ENCODE results near the gene KCNK4. TPM values are rescaled to one million over a fixed set of nuclear protein-coding genes. Genes with fewer than 3 reads are reported as not detected.
"Not testable (repeated sequence)": the region's sequence is repeated elsewhere in the genome, so short reads cannot be mapped to it uniquely, and the experiment has no call there.

KCNK4 gene
- polyA plus RNA-seq, 2 of the 4 experiments (the other 2 are of a cell fraction), result 0.12 TPM; not detected in 1

DNA sequence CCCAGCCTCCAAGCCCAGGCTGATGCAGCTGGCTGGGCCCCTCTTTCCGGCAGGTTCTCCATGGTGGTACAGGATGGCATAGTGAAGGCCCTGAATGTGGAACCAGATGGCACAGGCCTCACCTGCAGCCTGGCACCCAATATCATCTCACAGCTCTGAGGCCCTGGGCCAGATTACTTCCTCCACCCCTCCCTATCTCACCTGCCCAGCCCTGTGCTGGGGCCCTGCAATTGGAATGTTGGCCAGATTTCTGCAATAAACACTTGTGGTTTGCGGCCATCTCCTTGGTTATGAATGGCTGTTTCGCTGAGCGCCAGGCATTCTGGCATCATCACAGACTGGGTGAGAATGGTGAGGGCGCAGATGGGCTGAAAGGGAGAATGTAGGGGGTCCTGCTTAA, 30.4 kb downstream of the KCNK4 start (continued):
- TF ChIP-seq JUN (IDR thresholded peaks at IDR 0.05) (no peak), BHLHE40 (IDR thresholded peaks at IDR 0.05; ENCODE audit: low read depth, low read length) (no peak), EHMT2 (IDR thresholded peaks at IDR 0.05; ENCODE audit: low read depth) (no peak), ZFP36 (IDR thresholded peaks at IDR 0.05; ENCODE audit: borderline replicate concordance, partially characterized antibody) (no peak)

DNA sequence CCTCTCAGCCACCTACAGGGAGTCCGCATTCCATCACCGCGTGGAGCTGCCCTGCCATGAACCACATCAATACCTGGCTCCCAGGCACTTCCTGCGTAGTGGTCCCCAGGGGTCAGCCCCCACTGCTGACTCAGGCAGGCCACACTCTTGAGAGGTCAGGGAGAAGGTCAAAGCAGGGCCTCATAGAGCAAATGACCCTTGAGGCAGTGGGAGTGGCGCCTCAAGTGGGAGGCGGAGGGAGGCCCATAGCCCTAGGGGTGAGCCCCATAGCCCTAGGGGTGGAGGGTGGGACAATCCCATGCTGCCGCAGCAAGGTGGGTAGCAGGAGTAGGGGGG, 31.8 kb downstream of the KCNK4 start:
- no peak overlapping the region for H3K4me2 ChIP-seq
- H3K4me3 ChIP-seq, result no peak overlapping the region
- FAIRE-seq, result no peak
- ChIA-PET POLR2A (no interaction called here), CTCF (interaction anchor here (0.6 to 13.4 kb wide), 5 partner anchors 10 to 26 kb away, joined by 3 to 312 read pairs (median 42); partner anchors contain the start of genes CATSPERZ, CCDC88B and ESRRA)
- DNase-seq (ENCODE audit: low read depth in 1 of 2, low spot score in 1 of 2), result no peak
- H3K4me1 ChIP-seq, result peaks cover 8% of the 10 kb centered on the region; the same call in 2 of the 3 replicates
- no peaks in the 10 kb centered on the region for H3K9me3 ChIP-seq
- 0 out of 6 replicates have a peak overlapping the region, but pooled peaks of 1 of the 2 experiments have one; percentile 4 for H3K27ac ChIP-seq
- TF ChIP-seq MYC (IDR thresholded peaks at IDR 0.05; ENCODE audit: borderline replicate concordance, low read length), result no peak
- no peak for TF ChIP-seq POLR2A (IDR thresholded peaks at IDR 0.05; ENCODE audit: low read length)
- TF ChIP-seq ATOH8 (CRISPR knock-in tag; IDR thresholded peaks at IDR 0.05; ENCODE audit: low read depth), result no peak
- TF ChIP-seq, protein P1, sequence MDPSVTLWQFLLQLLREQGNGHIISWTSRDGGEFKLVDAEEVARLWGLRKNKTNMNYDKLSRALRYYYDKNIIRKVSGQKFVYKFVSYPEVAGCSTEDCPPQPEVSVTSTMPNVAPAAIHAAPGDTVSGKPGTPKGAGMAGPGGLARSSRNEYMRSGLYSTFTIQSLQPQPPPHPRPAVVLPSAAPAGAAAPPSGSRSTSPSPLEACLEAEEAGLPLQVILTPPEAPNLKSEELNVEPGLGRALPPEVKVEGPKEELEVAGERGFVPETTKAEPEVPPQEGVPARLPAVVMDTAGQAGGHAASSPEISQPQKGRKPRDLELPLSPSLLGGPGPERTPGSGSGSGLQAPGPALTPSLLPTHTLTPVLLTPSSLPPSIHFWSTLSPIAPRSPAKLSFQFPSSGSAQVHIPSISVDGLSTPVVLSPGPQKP (IDR thresholded peaks at IDR 0.05; ENCODE audit: low read depth, low read length), result no peak
- no peak for TF ChIP-seq CEBPB (IDR thresholded peaks at IDR 0.05)
- no peak for TF ChIP-seq HOXA7 (CRISPR knock-in tag; IDR thresholded peaks at IDR 0.05)
- TF ChIP-seq FOXS1 (CRISPR knock-in tag; IDR thresholded peaks at IDR 0.05), result no peak
- TF ChIP-seq, protein P2, sequence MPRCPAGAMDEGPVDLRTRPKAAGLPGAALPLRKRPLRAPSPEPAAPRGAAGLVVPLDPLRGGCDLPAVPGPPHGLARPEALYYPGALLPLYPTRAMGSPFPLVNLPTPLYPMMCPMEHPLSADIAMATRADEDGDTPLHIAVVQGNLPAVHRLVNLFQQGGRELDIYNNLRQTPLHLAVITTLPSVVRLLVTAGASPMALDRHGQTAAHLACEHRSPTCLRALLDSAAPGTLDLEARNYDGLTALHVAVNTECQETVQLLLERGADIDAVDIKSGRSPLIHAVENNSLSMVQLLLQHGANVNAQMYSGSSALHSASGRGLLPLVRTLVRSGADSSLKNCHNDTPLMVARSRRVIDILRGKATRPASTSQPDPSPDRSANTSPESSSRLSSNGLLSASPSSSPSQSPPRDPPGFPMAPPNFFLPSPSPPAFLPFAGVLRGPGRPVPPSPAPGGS (IDR thresholded peaks at IDR 0.05), result no peak
- no peak for TF ChIP-seq RARB (CRISPR knock-in tag; IDR thresholded peaks at IDR 0.05)
- ATAC-seq, result no peak
- WGBS (ENCODE audit: missing lambda C conversion rate), result 94% methylated on average over 5 of the region's 7 CpGs

GRCh38 chr11:64323373-64323772, 32.3 kb downstream of the KCNK4 start:
- H3K4me2 ChIP-seq, result no peak overlapping the region
- TF ChIP-seq NPAS2 (CRISPR knock-in tag; IDR thresholded peaks at IDR 0.05; ENCODE audit: borderline replicate concordance) (no peak), TP53 (CRISPR knock-in tag; IDR thresholded peaks at IDR 0.05) (no peak), EP300 (IDR thresholded peaks at IDR 0.05) (no peak), ZSCAN20 (CRISPR knock-in tag; IDR thresholded peaks at IDR 0.05) (no peak), ESRRA (IDR thresholded peaks at IDR 0.05; ENCODE audit: borderline replicate concordance, low read length) (no peak)
- TF ChIP-seq, protein P3, sequence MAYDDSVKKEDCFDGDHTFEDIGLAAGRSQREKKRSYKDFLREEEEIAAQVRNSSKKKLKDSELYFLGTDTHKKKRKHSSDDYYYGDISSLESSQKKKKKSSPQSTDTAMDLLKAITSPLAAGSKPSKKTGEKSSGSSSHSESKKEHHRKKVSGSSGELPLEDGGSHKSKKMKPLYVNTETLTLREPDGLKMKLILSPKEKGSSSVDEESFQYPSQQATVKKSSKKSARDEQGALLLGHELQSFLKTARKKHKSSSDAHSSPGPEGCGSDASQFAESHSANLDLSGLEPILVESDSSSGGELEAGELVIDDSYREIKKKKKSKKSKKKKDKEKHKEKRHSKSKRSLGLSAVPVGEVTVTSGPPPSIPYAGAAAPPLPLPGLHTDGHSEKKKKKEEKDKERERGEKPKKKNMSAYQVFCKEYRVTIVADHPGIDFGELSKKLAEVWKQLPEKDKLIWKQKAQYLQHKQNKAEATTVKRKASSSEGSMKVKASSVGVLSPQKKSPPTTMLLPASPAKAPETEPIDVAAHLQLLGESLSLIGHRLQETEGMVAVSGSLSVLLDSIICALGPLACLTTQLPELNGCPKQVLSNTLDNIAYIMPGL (CRISPR knock-in tag; IDR thresholded peaks at IDR 0.05; ENCODE audit: borderline replicate concordance), result no peak
- H3K4me1 ChIP-seq, result peaks cover 8% of the 10 kb centered on the region; the same call in 2 of the 3 replicates
- 72% methylated on average over 5 of the region's 5 CpGs for WGBS (ENCODE audit: missing lambda C conversion rate)
- no peak for FAIRE-seq
- no peak overlapping the region for H3K27ac ChIP-seq
- no peak for DNase-seq (ENCODE audit: low read depth in 1 of 2, low spot score in 1 of 2)
- no peak for ATAC-seq
- ChIA-PET POLR2A (no interaction called here), CTCF (interaction anchor here (0.6 to 13.4 kb wide), 7 partner anchors 9 to 119 kb away, joined by 3 to 312 read pairs (median 6); partner anchors contain the start of genes CATSPERZ, CCDC88B and ESRRA)
- no peaks in the 10 kb centered on the region for H3K9me3 ChIP-seq
- no peak overlapping the region for H3K4me3 ChIP-seq

DNA sequence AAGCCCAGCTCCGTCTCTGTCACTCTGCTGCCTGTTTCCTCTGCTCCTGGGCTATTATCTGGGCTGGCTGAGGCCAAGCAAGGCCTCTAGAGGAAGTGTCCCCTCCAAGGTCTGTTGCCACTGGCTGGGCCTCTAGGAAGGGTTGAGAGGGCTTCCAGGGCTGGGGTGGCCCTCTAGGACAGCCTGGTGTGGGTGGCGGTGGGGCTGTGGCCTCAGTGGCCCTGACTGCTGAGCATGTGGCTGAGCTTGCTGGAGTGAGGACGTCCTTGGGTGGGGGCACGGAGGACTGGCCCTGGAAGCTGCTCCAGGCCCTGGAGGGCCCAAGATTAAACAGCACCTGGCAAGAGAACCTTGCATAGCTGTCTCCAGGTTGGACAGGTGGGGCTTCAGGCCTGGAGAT, 32.9 kb downstream of the KCNK4 start:
- FAIRE-seq; H3K4me2 ChIP-seq; H3K4me1 ChIP-seq; H3K4me3 ChIP-seq; DNase-seq (ENCODE audit: low read depth in 1 of 2, low spot score in 1 of 2); H3K9me3 ChIP-seq; POLR2A ChIA-PET: not testable (repeated sequence)
- CTCF ChIA-PET, result interaction anchor here (1.2 to 13.4 kb wide), 6 partner anchors 8 to 119 kb away, joined by 3 to 312 read pairs (median 24); partner anchors contain the start of genes CATSPERZ, CCDC88B and ESRRA
- ATAC-seq, result peak in 1 of 2 experiments; percentile 5; a peak in 1 of 6 replicates
- H3K27ac ChIP-seq, result 0 out of 6 replicates have a peak overlapping the region, but pooled peaks of 1 of the 2 experiments have one; percentile 26
- whole genome bisulfite sequencing (ENCODE audit: missing lambda C conversion rate), result 89% methylated on average over 4 of the region's 4 CpGs

All from A549 (cell line).